NCI-H146 (cell line): ENCODE data around the gene RSPRY1.
"Not testable (repeated sequence)": the region's sequence is repeated elsewhere in the genome, so short reads cannot be mapped to it uniquely, and the experiment has no call there.

Source experiments
- DNase-seq: peaks from one replicate; lab custom pipeline; 2025; lab: John Stamatoyannopoulos, UW

The RSPRY1 gene

GRCh38 chr16:57186872-57187854, 1.0 kb downstream of the RSPRY1 start:
- DNase-seq, result peak; percentile 19

GRCh38 chr16:57187902-57188710, 2.0 kb downstream of the RSPRY1 start:
- DNase-seq, result not testable (repeated sequence)

GRCh38 chr16:57188711-57189002, 2.5 kb downstream of the RSPRY1 start:
- DNase-seq, result no peak

- DNase-seq, result not testable (repeated sequence)
Measured at GRCh38 chr16:57189527-57189926, 3.4 kb downstream of the RSPRY1 start.

GRCh38 chr16:57190136-57190535, 4.0 kb downstream of the RSPRY1 start:
- no peak for DNase-seq

GRCh38 chr16:57191056-57191571, 5.0 kb downstream of the RSPRY1 start:
- no peak for DNase-seq

- DNase-seq, result no peak
Measured at GRCh38 chr16:57192146-57192545, 6.0 kb downstream of the RSPRY1 start.

GRCh38 chr16:57192720-57193486, 6.8 kb downstream of the RSPRY1 start:
- DNase-seq, result no peak

GRCh38 chr16:57194512-57194911, 8.4 kb downstream of the RSPRY1 start:
- peak; percentile 60 for DNase-seq

- no peak for DNase-seq
Measured at GRCh38 chr16:57196286-57196685, 10.2 kb downstream of the RSPRY1 start.

GRCh38 chr16:57196753-57197152, 10.6 kb downstream of the RSPRY1 start:
- no peak for DNase-seq

- not testable (repeated sequence) for DNase-seq
Measured at GRCh38 chr16:57200321-57200720, 14.2 kb downstream of the RSPRY1 start.

- DNase-seq, result not testable (repeated sequence)
Measured at GRCh38 chr16:57200926-57201325, 14.8 kb downstream of the RSPRY1 start.

GRCh38 chr16:57202095-57202886, 16.2 kb downstream of the RSPRY1 start:
- no peak for DNase-seq

GRCh38 chr16:57203451-57203850, 17.3 kb downstream of the RSPRY1 start:
- DNase-seq, result no peak

- DNase-seq, result no peak
Measured at GRCh38 chr16:57204675-57205074, 18.5 kb downstream of the RSPRY1 start.

- DNase-seq, result no peak
Measured at GRCh38 chr16:57208926-57209325, 22.8 kb downstream of the RSPRY1 start.

- no peak for DNase-seq
Measured at GRCh38 chr16:57209780-57210179, 23.7 kb downstream of the RSPRY1 start.

GRCh38 chr16:57213462-57213861, 27.3 kb downstream of the RSPRY1 start:
- DNase-seq, result no peak

- DNase-seq, result no peak
Measured at GRCh38 chr16:57216968-57217367, 30.8 kb downstream of the RSPRY1 start.

- no peak for DNase-seq
Measured at GRCh38 chr16:57223057-57223456, 36.9 kb downstream of the RSPRY1 start.
